Retina (tissue), 1 donor: ENCODE results near the gene PCNX1.
"Not testable (repeated sequence)": the region's sequence is repeated elsewhere in the genome, so short reads cannot be mapped to it uniquely, and the experiment has no call there.

ENCODE experiments used
- DNase-seq: peaks from one replicate; pipeline ENCODE4 v3.0.0-alpha.2; 2016

Gene PCNX1

GRCh38 chr14:71133296-71133695 is 226.0 kb downstream of the PCNX1 start:
- DNase-seq = no peak

- no peak for DNase-seq
Observed at GRCh38 chr14:71135496-71135895, 228.2 kb downstream of the PCNX1 start.

GRCh38 chr14:71135911-71136310 is 228.7 kb downstream of the PCNX1 start:
- no peak for DNase-seq

GRCh38 chr14:71136386-71137060 is 229.3 kb downstream of the PCNX1 start:
- no peak for DNase-seq

- no peak for DNase-seq
Observed at GRCh38 chr14:71137536-71138447, 230.5 kb downstream of the PCNX1 start.

GRCh38 chr14:71138448-71139293 is 231.4 kb downstream of the PCNX1 start:
- DNase-seq = peak; percentile 77

- DNase-seq = no peak
Observed at GRCh38 chr14:71139294-71139946, 232.2 kb downstream of the PCNX1 start.

GRCh38 chr14:71140157-71140556 is 232.9 kb downstream of the PCNX1 start:
- DNase-seq = no peak

- no peak for DNase-seq
Observed at GRCh38 chr14:71141701-71142374, 234.6 kb downstream of the PCNX1 start.

- DNase-seq = no peak
Observed at GRCh38 chr14:71142375-71143038, 235.2 kb downstream of the PCNX1 start.

- DNase-seq = no peak
Observed at GRCh38 chr14:71143381-71144290, 236.4 kb downstream of the PCNX1 start.

- not testable (repeated sequence) for DNase-seq
Observed at GRCh38 chr14:71147335-71147734, 240.1 kb downstream of the PCNX1 start.

- no peak for DNase-seq
Observed at GRCh38 chr14:71148627-71149026, 241.4 kb downstream of the PCNX1 start.

- DNase-seq = no peak
Observed at GRCh38 chr14:71150737-71151136, 243.5 kb downstream of the PCNX1 start.

GRCh38 chr14:71155743-71156142 is 248.5 kb downstream of the PCNX1 start:
- DNase-seq = no peak

- no peak for DNase-seq
Observed at GRCh38 chr14:71163050-71163841, 256.0 kb downstream of the PCNX1 start.

- DNase-seq = no peak
Observed at GRCh38 chr14:71163842-71164629, 256.8 kb downstream of the PCNX1 start.
